HCT116 (cell line): ENCODE results near the gene GIGYF1. TPM values are rescaled to one million over a fixed set of nuclear protein-coding genes. Genes with fewer than 3 reads are reported as not detected.

Experiments used
- ATAC-seq: fragments of 200-7000 bp; cut with Tn5 transposase; 2 replicates; pipeline ENCODE4 v1.9.1; 2020; ENCODE audit warnings: mild to moderate bottlenecking, moderate library complexity
- BruUV-seq: library from RNA; stranded (reverse); fragments of 400-500 nt; replicated peaks from 2 replicates; lab custom pipeline; 2021; lab: Mats Ljungman, UMichigan
- CTCF ChIA-PET: fragments of 300-600 bp; sonication (Branson Sonifier 250); formaldehyde crosslinking; loops from one replicate; lab custom pipeline; 2021; ENCODE audit warnings: antibody characterized with exemption; lab: Charles Lee
- POLR2A ChIA-PET: fragments of 300-600, 350-600 bp; sonication (Branson Sonifier 250); formaldehyde crosslinking; loops from one replicate; lab custom pipeline; 2021; ENCODE audit warnings: antibody characterized with exemption; lab: Charles Lee
- RAD21 ChIA-PET, 2 experiments: fragments of 300-600 bp; sonication (Branson Sonifier 250); formaldehyde crosslinking; loops; one replicate each; lab custom pipeline; 2023; ENCODE audit warnings: low total read pairs in 2 of 2; ENCODE audit not compliant: uncharacterized antibody in 2 of 2, unreplicated experiment in 2 of 2, low non-redundant PET in 1 of 2; lab: Charles Lee
- DNase-seq: peaks from one replicate; pipeline ENCODE4 v3.0.0-alpha.2; 2010; ENCODE audit warnings: low read depth, low spot score
- H2AFZ ChIP-seq: fragments of 200-600 bp; shearing (Covaris generic), sonication (generic); 2 replicates; pipeline ENCODE4 v1.6.1; 2017; ENCODE audit warnings: low read depth, mixed run types, mixed read lengths, antibody characterized with exemption, low read length; ENCODE audit not compliant: poor library complexity, severe bottlenecking
- H3K27ac ChIP-seq: 2 replicates; pipeline ENCODE4 v1.5.1; 2012; ENCODE audit warnings: low read depth, low read length
- H3K27me3 ChIP-seq: fragments of 200-600 bp; sonication (generic); 2 replicates; pipeline ENCODE4 v1.6.1; 2016; ENCODE audit warnings: mixed run types, low read length, mixed read lengths; ENCODE audit not compliant: insufficient read depth
- H3K36me3 ChIP-seq, 2 experiments: fragments of 200-500 bp in 1 of 2; fragments of 200-600 bp in 1 of 2; sonication (Bioruptor generic) in 1 of 2; sonication (generic) in 1 of 2; 2 replicates each; pipeline versions ENCODE4 v1.5.1 to v1.6.1; 2014 to 2016; ENCODE audit warnings: low read length in 2 of 2, inconsistent platforms in 1 of 2, mixed read lengths in 1 of 2, mixed run types in 1 of 2; ENCODE audit not compliant: insufficient read depth in 2 of 2, control insufficient read depth in 1 of 2
- H3K4me1 ChIP-seq, 2 experiments: fragments of 200-600 bp in 1 of 2; sonication (generic) in 1 of 2; 2 replicates each; pipeline versions ENCODE4 v1.5.1 to v1.6.1; 2012 to 2017; ENCODE audit warnings: low read length in 2 of 2, inconsistent platforms in 1 of 2, mild to moderate bottlenecking in 1 of 2, mixed read lengths in 1 of 2, mixed run types in 1 of 2, moderate library complexity in 1 of 2; ENCODE audit not compliant: insufficient read depth in 2 of 2, control insufficient read depth in 1 of 2
- H3K4me2 ChIP-seq: fragments of 200-600 bp; sonication (generic); 2 replicates; pipeline ENCODE4 v1.6.1; 2017; ENCODE audit warnings: mixed run types, low read length, mixed read lengths
- H3K4me3 ChIP-seq, 2 experiments: fragments of 200-600 bp in 1 of 2; sonication (generic) in 1 of 2; replicated peaks in 1 of 2; 2 replicates each; pipeline ENCODE4 v1.5.1; 2011 to 2016; ENCODE audit warnings: low read length in 2 of 2, control low read depth in 1 of 2, low read depth in 1 of 2, mild to moderate bottlenecking in 1 of 2, mixed read lengths in 1 of 2, mixed run types in 1 of 2
- H3K79me2 ChIP-seq: fragments of 200-600 bp; sonication (generic); 2 replicates; pipeline ENCODE4 v1.6.1; 2017; ENCODE audit warnings: mild to moderate bottlenecking, mixed run types, low read length, moderate library complexity, mixed read lengths; ENCODE audit not compliant: insufficient read depth
- H3K9ac ChIP-seq: fragments of 200-600 bp; sonication (generic); 2 replicates; pipeline ENCODE4 v1.6.1; 2016; ENCODE audit warnings: low read length, mixed read lengths
- H3K9me2 ChIP-seq: fragments of 200-600 bp; sonication (generic), shearing (Covaris generic); 2 replicates; pipeline ENCODE4 v1.6.1; 2017; ENCODE audit warnings: mixed run types, mild to moderate bottlenecking, moderate library complexity; ENCODE audit not compliant: insufficient read depth
- H3K9me3 ChIP-seq, 2 experiments: fragments of 200-500 bp in 1 of 2; fragments of 200-600 bp in 1 of 2; sonication (Bioruptor generic) in 1 of 2; sonication (generic) in 1 of 2; 2 replicates each; pipeline ENCODE4 v1.6.1; 2014 to 2017; ENCODE audit warnings: low read length in 2 of 2, mixed read lengths in 2 of 2, inconsistent platforms in 1 of 2, low read depth in 1 of 2, mild to moderate bottlenecking in 1 of 2, mixed run types in 1 of 2, moderate library complexity in 1 of 2; ENCODE audit not compliant: control insufficient read depth in 1 of 2, insufficient read depth in 1 of 2
- H4K20me1 ChIP-seq: fragments of 200-600 bp; sonication (generic), shearing (Covaris generic); 2 replicates; pipeline ENCODE4 v1.6.1; 2017; ENCODE audit warnings: mixed run types, mild to moderate bottlenecking, moderate library complexity; ENCODE audit not compliant: insufficient read depth
- EGR1 ChIP-seq: IDR thresholded peaks from 2 replicates; pipeline ENCODE4 v1.6.1; 2012; ENCODE audit warnings: low read depth
- REST ChIP-seq: IDR thresholded peaks from 2 replicates; pipeline ENCODE4 v1.6.1; 2012; ENCODE audit warnings: low read depth
- SP1 ChIP-seq: IDR thresholded peaks from 2 replicates; pipeline ENCODE4 v1.6.1; 2012; ENCODE audit warnings: low read depth
- intact Hi-C: fragments of 100-400 bp; cut with micrococcal nuclease; formaldehyde crosslinking; loops from 2 replicates; pipeline ENCODE4 v1.10.0; 2022
- total RNA-seq: library from RNA; stranded (reverse); gene quantifications from one replicate; pipeline ENCODE4 v1.2.1, GENCODE V29; 2021; ENCODE audit not compliant: unreplicated experiment

The GIGYF1 gene
- total RNA-seq, 1 experiment from 2014 or later, result 59.7 TPM

- no peak within 1 kb of the TSS for H3K4me3 ChIP-seq
- no peak within 1 kb of the TSS for H3K27ac ChIP-seq
- no peaks in the 10 kb centered on the region for H3K9me3 ChIP-seq
- H3K9ac ChIP-seq, result no peak within 1 kb of the TSS
- TF ChIP-seq EGR1, result peak; percentile 47; the same call in 1 of the 2 replicates
- no peak; the same call in 1 of the 2 replicates for TF ChIP-seq SP1
- peak; percentile 79 for TF ChIP-seq REST
- intact Hi-C loops, result no loop called here
- H4K20me1 ChIP-seq, result no peaks in the 10 kb centered on the region
- H3K27me3 ChIP-seq, result no peaks in the 10 kb centered on the region
- no peak within 1 kb of the TSS for H3K4me2 ChIP-seq
- H3K9me2 ChIP-seq, result no peaks in the 10 kb centered on the region
- ATAC-seq (peak; percentile 80), DNase-seq (no peak)
- BruUV-seq, result no TSS peak
- ChIA-PET POLR2A (no interaction called here), CTCF (no interaction called here), RAD21 (no interaction called here)
- no peaks in the 10 kb centered on the region for H3K79me2 ChIP-seq
- H2AFZ ChIP-seq, result no peak within 1 kb of the TSS
- no peaks in the 10 kb centered on the region for H3K36me3 ChIP-seq
- H3K4me1 ChIP-seq, result no peaks in the 10 kb centered on the region
Measured at GRCh38 chr7:100655908-100656674, 38.0 kb downstream of the GIGYF1 start, which contains the start of gene ACTL6B. TSS of gene ACTL6B (minus strand) at chr7:100656448. CDS start at chr7:100656354, 94 bp downstream.
